ENCODE results near the gene TOMT. TPM values are rescaled to one million over a fixed set of nuclear protein-coding genes. Genes with fewer than 3 reads are reported as not detected.

Gene TOMT
- total RNA-seq, 4 donors from 2014 or later, result not detected

DNA sequence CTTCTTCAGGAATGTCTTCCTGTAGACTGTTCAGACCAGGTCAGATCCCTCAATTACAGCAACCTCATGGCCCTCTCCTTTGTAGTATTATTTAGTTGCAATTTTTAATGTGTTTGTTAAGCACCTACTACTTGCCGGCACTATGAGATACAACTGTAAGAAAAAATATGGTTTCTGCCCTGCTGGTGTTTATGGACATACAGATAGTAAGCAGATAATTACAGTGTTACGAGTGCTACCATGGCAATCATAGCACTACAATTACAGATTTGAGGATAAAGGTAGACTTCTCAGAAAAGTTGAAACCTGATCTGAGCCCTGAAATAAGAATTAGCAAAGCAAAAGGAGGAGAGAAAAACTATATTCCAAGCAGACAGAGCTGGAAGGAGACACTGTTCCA lies 22.3 kb upstream of the TOMT start:
- DNase-seq (no peak), ATAC-seq (no peak)
- Histone ChIP-seq H3K36me3 (no peaks in the 10 kb centered on the region), H3K9me3 (no peaks in the 10 kb centered on the region), H3K27ac (no peak overlapping the region), H3K4me3 (no peak overlapping the region), H3K27me3 (no peaks in the 10 kb centered on the region), H3K4me1 (peaks cover 14 to 18% of the 10 kb centered on the region in 2 donors)
- TF ChIP-seq, protein P1, sequence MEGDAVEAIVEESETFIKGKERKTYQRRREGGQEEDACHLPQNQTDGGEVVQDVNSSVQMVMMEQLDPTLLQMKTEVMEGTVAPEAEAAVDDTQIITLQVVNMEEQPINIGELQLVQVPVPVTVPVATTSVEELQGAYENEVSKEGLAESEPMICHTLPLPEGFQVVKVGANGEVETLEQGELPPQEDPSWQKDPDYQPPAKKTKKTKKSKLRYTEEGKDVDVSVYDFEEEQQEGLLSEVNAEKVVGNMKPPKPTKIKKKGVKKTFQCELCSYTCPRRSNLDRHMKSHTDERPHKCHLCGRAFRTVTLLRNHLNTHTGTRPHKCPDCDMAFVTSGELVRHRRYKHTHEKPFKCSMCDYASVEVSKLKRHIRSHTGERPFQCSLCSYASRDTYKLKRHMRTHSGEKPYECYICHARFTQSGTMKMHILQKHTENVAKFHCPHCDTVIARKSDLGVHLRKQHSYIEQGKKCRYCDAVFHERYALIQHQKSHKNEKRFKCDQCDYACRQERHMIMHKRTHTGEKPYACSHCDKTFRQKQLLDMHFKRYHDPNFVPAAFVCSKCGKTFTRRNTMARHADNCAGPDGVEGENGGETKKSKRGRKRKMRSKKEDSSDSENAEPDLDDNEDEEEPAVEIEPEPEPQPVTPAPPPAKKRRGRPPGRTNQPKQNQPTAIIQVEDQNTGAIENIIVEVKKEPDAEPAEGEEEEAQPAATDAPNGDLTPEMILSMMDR (IDR thresholded peaks at IDR 0.05 in 4 of 5, conservative IDR thresholded peaks at IDR 0.05 in 1 of 5), result no peak
- no peak for TF ChIP-seq POLR2A (IDR thresholded peaks at IDR 0.05)
- intact Hi-C loops (cut with DNase I; ENCODE audit: low total_unique reads), result no loop called here
- in situ Hi-C loops (cut with MboI; ENCODE audit: low sequenced_read_pairs in 4 of 4), result no loop called here

DNA sequence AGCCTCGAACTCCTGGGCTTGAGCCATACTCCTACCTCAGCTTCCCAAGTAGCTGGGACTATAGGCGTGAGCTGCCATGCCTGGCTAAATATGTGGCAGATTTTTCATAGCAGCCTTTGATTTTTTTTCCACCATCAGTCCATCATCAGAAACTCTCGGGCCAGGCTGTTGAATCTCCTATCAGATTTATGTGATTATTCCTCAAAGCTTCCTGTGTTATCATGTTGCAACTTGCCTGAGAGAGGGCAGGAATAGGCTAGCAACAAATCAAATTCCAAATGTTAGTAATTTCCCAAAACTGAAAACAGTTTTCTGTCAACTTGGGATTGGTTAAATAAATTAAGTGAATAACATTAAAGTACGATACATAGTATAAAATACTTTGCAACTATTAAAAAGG lies 21.6 kb upstream of the TOMT start:
- Histone ChIP-seq H3K27ac (no peak overlapping the region), H3K27me3 (no peaks in the 10 kb centered on the region), H3K36me3 (no peaks in the 10 kb centered on the region), H3K4me3 (no peak overlapping the region), H3K9me3 (no peaks in the 10 kb centered on the region), H3K4me1 (peaks cover 11 to 14% of the 10 kb centered on the region in 2 donors)
- no peak for TF ChIP-seq POLR2A (IDR thresholded peaks at IDR 0.05)
- TF ChIP-seq, protein P1 (IDR thresholded peaks at IDR 0.05 in 4 of 5, conservative IDR thresholded peaks at IDR 0.05 in 1 of 5), result no peak
- ATAC-seq, result no peak
- in situ Hi-C loops (cut with MboI; ENCODE audit: low sequenced_read_pairs in 4 of 4) (no loop called here), intact Hi-C loops (cut with DNase I; ENCODE audit: low total_unique reads) (no loop called here)
- DNase-seq, result no peak

DNA sequence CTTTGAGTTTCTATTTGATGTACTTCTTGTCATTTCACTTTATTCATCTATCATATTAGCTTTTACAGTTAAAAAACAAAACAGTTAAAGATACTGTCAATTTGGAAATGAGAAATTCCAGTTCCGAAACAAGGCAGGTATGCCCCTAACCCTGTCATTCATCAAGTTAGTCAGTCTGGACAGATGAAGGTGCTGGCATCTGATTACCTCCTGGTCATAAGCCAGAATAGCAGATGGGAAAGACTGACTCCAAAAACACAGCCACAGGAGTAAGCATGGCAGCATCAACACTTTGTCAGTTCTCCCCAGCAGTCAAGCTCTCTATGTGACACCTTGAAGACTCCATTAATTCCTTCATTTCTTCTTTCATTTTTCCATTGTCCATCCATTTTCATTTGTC lies 20.8 kb upstream of the TOMT start:
- Histone ChIP-seq H3K4me1 (peaks cover 7% of the 10 kb centered on the region in 2 donors), H3K36me3 (no peaks in the 10 kb centered on the region), H3K9me3 (no peaks in the 10 kb centered on the region), H3K27ac (no peak overlapping the region), H3K4me3 (no peak overlapping the region), H3K27me3 (no peaks in the 10 kb centered on the region)
- in situ Hi-C loops (cut with MboI; ENCODE audit: low sequenced_read_pairs in 4 of 4) (no loop called here), intact Hi-C loops (cut with DNase I; ENCODE audit: low total_unique reads) (no loop called here)
- no peak for ATAC-seq
- TF ChIP-seq, protein P1 (IDR thresholded peaks at IDR 0.05 in 4 of 5, conservative IDR thresholded peaks at IDR 0.05 in 1 of 5), result no peak
- DNase-seq, result no peak

DNA sequence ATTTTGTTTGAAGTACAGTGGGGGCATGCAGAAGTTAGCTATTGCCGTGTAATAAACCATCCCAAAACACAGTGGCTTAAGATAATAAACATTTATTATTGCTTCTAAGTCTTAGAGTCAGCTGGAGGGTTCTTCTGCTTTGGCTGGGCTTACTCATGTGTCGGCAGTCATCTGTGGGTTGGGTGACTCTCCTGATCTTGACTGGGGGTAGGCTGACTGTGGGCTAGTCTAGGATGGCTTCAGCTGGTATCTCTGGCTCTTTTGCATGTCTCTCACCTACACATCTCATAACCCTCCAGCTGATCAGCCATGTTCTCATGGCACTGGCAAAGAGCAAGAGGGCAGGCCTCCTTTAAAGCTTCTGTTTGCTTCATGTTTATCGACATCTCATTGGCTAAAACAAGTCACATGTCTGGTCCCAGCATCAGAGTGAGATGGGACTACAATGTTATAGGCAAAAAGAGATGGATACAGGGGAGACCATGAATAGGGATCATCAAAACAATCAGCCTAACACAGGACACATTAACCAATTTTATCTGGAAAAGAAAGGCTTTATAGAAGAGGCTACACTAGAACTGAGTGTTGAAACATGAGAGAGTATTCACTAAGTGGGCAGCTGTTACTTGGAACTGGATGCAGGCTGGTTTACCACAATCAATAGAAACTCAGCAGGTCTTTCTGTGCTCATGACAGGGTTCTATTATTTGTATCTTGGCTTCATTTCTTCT lies 19.9 kb upstream of the TOMT start:
- intact Hi-C loops (cut with DNase I; ENCODE audit: low total_unique reads), result no loop called here
- H3K4me1 ChIP-seq, result peaks cover 7% of the 10 kb centered on the region in 2 donors
- no peak overlapping the region for H3K4me3 ChIP-seq
- no peaks in the 10 kb centered on the region for H3K9me3 ChIP-seq
- no peaks in the 10 kb centered on the region for H3K36me3 ChIP-seq
- DNase-seq (no peak), ATAC-seq (no peak)
- no peak overlapping the region for H3K27ac ChIP-seq
- TF ChIP-seq, protein P1 (IDR thresholded peaks at IDR 0.05 in 4 of 5, conservative IDR thresholded peaks at IDR 0.05 in 1 of 5), result no peak
- TF ChIP-seq POLR2A (IDR thresholded peaks at IDR 0.05), result no peak
- no peaks in the 10 kb centered on the region for H3K27me3 ChIP-seq
- in situ Hi-C loops (cut with MboI; ENCODE audit: low sequenced_read_pairs in 4 of 4), result no loop called here

Data from gastrocnemius medialis (tissue), 4 donors.